Hepatocyte (in vitro differentiated cells): ENCODE results near the gene RBM5.

Experiments used
- CTCF ChIP-seq: fragments of 200-600 bp; sonication (generic); IDR thresholded peaks from 2 replicates; pipeline ENCODE4 v1.5.1; 2016; ENCODE audit warnings: antibody characterized with exemption, mild to moderate bottlenecking; ENCODE audit not compliant: poor library complexity
- EZH2 ChIP-seq: fragments of 200-600 bp; sonication (generic); IDR thresholded peaks from 2 replicates; pipeline ENCODE4 v1.6.1; 2016; ENCODE audit warnings: antibody characterized with exemption, mild to moderate bottlenecking, borderline replicate concordance
- EZH2phosphoT487 ChIP-seq: fragments of 200-600 bp; sonication (generic); IDR thresholded peaks from one replicate; pipeline ENCODE4 v1.6.1; 2018; ENCODE audit warnings: antibody characterized with exemption, mild to moderate bottlenecking, low read depth, moderate library complexity; ENCODE audit not compliant: unreplicated experiment, severe bottlenecking

DNA sequence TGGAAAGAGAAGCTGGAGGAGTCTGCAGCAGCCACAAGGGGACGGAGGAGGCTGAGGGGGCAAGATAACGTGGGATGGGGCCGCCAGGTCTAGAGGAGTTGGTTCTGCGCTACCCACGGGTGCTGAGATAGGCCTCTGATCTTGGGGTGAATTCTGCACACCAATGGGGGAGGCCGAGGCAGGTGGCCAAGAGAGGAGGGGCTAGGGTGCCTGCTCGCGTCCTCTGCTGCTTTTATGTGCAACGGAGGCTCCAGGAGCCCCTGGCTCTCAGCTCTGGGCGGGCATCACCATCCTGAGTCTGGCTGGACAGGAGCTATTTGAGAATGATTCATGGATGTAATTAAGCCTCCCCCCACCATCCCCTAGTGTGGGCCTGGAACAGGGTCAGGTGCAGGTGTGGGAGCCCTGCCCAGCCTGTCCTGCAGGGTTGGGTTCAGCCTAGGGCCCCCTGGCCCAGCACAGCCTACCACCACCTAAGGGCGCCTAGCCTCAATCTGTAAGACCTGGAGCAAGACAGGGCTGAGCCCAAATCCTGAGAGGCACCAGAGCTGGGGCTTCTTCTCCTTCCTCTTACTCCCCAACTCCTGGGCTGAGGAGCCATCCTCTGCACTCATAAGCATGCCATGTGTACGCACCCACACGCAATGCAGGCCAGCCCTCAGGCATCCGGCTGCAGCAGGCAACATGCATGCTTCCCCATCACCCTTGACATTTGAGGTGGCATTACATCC lies 34.1 kb downstream of the RBM5 start:
- no peak for TF ChIP-seq CTCF
- TF ChIP-seq EZH2phosphoT487: no peak
- TF ChIP-seq EZH2: no peak
